ENCODE data around the gene UBE2D2. TPM values are rescaled to one million over a fixed set of nuclear protein-coding genes. Genes with fewer than 3 reads are reported as not detected.
"Not testable (repeated sequence)": the region's sequence is repeated elsewhere in the genome, so short reads cannot be mapped to it uniquely, and the experiment has no call there.

The UBE2D2 gene
- total RNA-seq, 1 donor from 2014 or later, result 166 TPM

- H3K27ac Mint-ChIP-seq (ENCODE audit: unreplicated experiment); H3K36me3 Mint-ChIP-seq (ENCODE audit: low read depth); H3K4me3 Mint-ChIP-seq; H3K27me3 Mint-ChIP-seq (ENCODE audit: low read depth); H3K9me3 Mint-ChIP-seq; DNase-seq (ENCODE audit: low read depth, low spot score): not testable (repeated sequence)
- peaks cover 26% of the 10 kb centered on the region for H3K4me1 Mint-ChIP-seq
These were observed 32.4 kb upstream of the UBE2D2 start for GRCh38 chr5:139528695-139529094.

GRCh38 chr5:139530079-139530478 lies 31.1 kb upstream of the UBE2D2 start:
- not testable (repeated sequence) for DNase-seq (ENCODE audit: low read depth, low spot score); H3K4me3 Mint-ChIP-seq; H3K27me3 Mint-ChIP-seq (ENCODE audit: low read depth); H3K9me3 Mint-ChIP-seq; H3K27ac Mint-ChIP-seq (ENCODE audit: unreplicated experiment); H3K36me3 Mint-ChIP-seq (ENCODE audit: low read depth)
- H3K4me1 Mint-ChIP-seq, result peaks cover 26% of the 10 kb centered on the region

GRCh38 chr5:139531772-139532169 lies 29.4 kb upstream of the UBE2D2 start:
- no peak for DNase-seq (ENCODE audit: low read depth, low spot score)
- Mint-ChIP-seq H3K4me1 (peaks cover 14% of the 10 kb centered on the region), H3K4me3 (no peak overlapping the region), H3K27me3 (ENCODE audit: low read depth) (no peaks in the 10 kb centered on the region), H3K36me3 (ENCODE audit: low read depth) (peaks cover 2% of the 10 kb centered on the region), H3K27ac (ENCODE audit: unreplicated experiment) (peak overlapping the region; percentile 67), H3K9me3 (no peaks in the 10 kb centered on the region)
- no peak for TF ChIP-seq CTCF (conservative IDR thresholded peaks at IDR 0.05)

- TF ChIP-seq CTCF (conservative IDR thresholded peaks at IDR 0.05), result peak; percentile 19
- H3K4me1 Mint-ChIP-seq, result peaks cover 8% of the 10 kb centered on the region
- H3K27me3 Mint-ChIP-seq (ENCODE audit: low read depth), result no peaks in the 10 kb centered on the region
- H3K9me3 Mint-ChIP-seq, result peaks cover 4% of the 10 kb centered on the region
- no peak overlapping the region for H3K4me3 Mint-ChIP-seq
- no peaks in the 10 kb centered on the region for H3K36me3 Mint-ChIP-seq (ENCODE audit: low read depth)
- DNase-seq (ENCODE audit: low read depth, low spot score), result peak; percentile 45
- H3K27ac Mint-ChIP-seq (ENCODE audit: unreplicated experiment), result no peak overlapping the region
These were observed 17.6 kb upstream of the UBE2D2 start for GRCh38 chr5:139543423-139543991.

GRCh38 chr5:139546593-139546992 lies 14.5 kb upstream of the UBE2D2 start:
- H3K36me3 Mint-ChIP-seq (ENCODE audit: low read depth); H3K9me3 Mint-ChIP-seq; H3K27me3 Mint-ChIP-seq (ENCODE audit: low read depth); H3K27ac Mint-ChIP-seq (ENCODE audit: unreplicated experiment); H3K4me3 Mint-ChIP-seq; DNase-seq (ENCODE audit: low read depth, low spot score): not testable (repeated sequence)
- peaks cover 16% of the 10 kb centered on the region for H3K4me1 Mint-ChIP-seq

GRCh38 chr5:139549162-139549894 lies 11.8 kb upstream of the UBE2D2 start:
- H3K4me3 Mint-ChIP-seq, result no peak overlapping the region
- peaks cover 11% of the 10 kb centered on the region for H3K4me1 Mint-ChIP-seq
- H3K9me3 Mint-ChIP-seq, result peaks cover 5% of the 10 kb centered on the region
- no peak for DNase-seq (ENCODE audit: low read depth, low spot score)
- no peak for TF ChIP-seq CTCF (conservative IDR thresholded peaks at IDR 0.05)
- no peaks in the 10 kb centered on the region for H3K27me3 Mint-ChIP-seq (ENCODE audit: low read depth)
- H3K36me3 Mint-ChIP-seq (ENCODE audit: low read depth), result no peaks in the 10 kb centered on the region
- H3K27ac Mint-ChIP-seq (ENCODE audit: unreplicated experiment), result no peak overlapping the region

- not testable (repeated sequence) for H3K27me3 Mint-ChIP-seq (ENCODE audit: low read depth); H3K36me3 Mint-ChIP-seq (ENCODE audit: low read depth); H3K27ac Mint-ChIP-seq (ENCODE audit: unreplicated experiment); H3K4me3 Mint-ChIP-seq; H3K9me3 Mint-ChIP-seq; DNase-seq (ENCODE audit: low read depth, low spot score)
- peaks cover 11% of the 10 kb centered on the region for H3K4me1 Mint-ChIP-seq
These were observed 10.9 kb upstream of the UBE2D2 start for GRCh38 chr5:139550051-139550872.

Measured in neural crest cell (in vitro differentiated cells).